Muscle layer of duodenum (tissue), 2 donors: ENCODE data around the gene XPNPEP2.

Source experiments
- H3K27ac ChIP-seq: one replicate; pipeline ENCODE4 v1.7.0; 2013; ENCODE audit warnings: mild to moderate bottlenecking, low read length
- H3K27me3 ChIP-seq: one replicate; pipeline ENCODE4 v1.7.0; 2013; ENCODE audit warnings: low read depth, mild to moderate bottlenecking, control low read depth, low read length
- H3K36me3 ChIP-seq, 2 donors: one replicate each; pipeline ENCODE4 v1.7.0; 2013; ENCODE audit warnings: low read length in 2 of 2, control low read depth in 1 of 2, mild to moderate bottlenecking in 1 of 2; ENCODE audit not compliant: insufficient read depth in 2 of 2, control insufficient read depth in 1 of 2
- H3K4me1 ChIP-seq, 2 donors: one replicate each; pipeline ENCODE4 v1.7.0; 2013; ENCODE audit warnings: low read length in 2 of 2, mild to moderate bottlenecking in 2 of 2, control low read depth in 1 of 2, moderate library complexity in 1 of 2; ENCODE audit not compliant: insufficient read depth in 2 of 2, control insufficient read depth in 1 of 2
- H3K4me3 ChIP-seq, 2 donors: one replicate each; pipeline ENCODE4 v1.7.0; 2013; ENCODE audit warnings: low read length in 2 of 2, low read depth in 1 of 2, mild to moderate bottlenecking in 1 of 2
- H3K9me3 ChIP-seq, 2 donors: one replicate each; pipeline ENCODE4 v1.7.0; 2013; ENCODE audit warnings: low read length in 2 of 2, control low read depth in 1 of 2, mild to moderate bottlenecking in 1 of 2; ENCODE audit not compliant: control insufficient read depth in 1 of 2
- donor health status: healthy.

The XPNPEP2 gene

DNA sequence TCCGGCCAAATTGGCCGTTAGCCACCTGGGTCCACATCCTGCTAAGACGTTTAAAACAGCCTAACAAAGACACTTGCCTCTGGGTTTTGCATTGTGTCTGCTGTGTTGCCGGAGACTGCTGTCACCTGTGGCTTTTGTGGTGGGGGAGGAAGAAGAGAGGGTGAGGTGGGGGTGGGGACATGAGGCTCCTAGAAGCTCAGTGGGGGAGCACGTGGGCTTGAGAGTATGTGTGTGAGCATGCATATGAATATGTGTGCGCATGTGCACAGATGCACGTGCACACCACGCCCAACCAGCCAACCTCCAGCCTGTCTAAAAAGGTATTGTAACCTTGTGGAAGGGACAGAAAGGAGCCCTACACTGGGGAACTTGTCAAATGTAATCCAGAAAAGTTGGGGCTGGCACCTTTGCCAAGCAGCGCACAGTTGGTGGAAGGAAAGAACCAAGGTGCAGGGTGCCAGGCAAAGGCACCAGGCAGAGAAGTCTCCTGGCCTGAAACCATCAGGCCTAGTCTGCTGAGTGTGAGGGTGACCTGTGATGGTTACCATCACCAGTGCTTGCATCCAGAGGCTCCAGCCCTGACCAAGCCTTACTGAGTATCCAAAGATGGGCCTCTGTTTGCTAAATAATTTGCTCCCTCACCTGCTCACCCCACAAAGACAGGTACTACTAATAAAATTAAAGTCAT lies 30.8 kb downstream of the XPNPEP2 start:
- H3K27me3 ChIP-seq = no peaks in the 10 kb centered on the region
- H3K4me1 ChIP-seq = no peaks in the 10 kb centered on the region
- H3K4me3 ChIP-seq = no peak overlapping the region
- H3K9me3 ChIP-seq = no peaks in the 10 kb centered on the region
- H3K27ac ChIP-seq = no peak overlapping the region
- no peaks in the 10 kb centered on the region for H3K36me3 ChIP-seq

DNA sequence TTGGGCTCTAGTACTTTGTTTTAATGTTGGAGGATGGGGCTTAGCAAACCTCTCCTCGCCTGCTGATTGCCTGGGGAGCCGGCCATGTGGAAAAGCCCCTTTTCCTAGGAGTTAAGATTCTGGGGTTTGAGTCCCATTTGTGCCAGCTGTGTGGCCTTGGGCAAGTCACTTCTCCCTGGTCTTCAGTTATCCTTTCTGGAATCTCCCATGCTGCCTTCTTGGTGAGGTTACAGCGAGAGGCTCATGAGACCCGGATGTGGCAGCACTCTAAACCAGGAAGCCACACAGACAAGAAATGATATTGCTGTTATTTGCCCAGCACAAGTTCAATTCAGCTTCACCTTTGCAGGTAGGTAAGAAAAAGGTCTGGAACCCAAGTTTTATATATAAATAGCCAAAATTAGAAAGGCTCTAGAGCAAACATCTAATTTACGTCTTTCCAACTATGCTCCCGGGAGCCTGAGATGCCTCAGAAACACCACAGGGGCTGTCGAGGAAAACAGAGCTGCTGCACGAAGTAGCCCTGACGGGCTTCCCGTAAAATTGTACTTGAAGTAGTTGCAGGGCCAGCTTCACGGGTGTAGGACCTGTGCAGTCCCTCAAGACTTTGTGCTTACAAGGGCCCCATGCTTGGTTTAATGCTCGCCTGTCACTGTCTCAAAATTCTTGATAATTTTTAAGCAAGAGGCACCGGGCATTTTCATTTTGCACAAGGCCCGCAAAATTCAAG lies 32.7 kb downstream of the XPNPEP2 start:
- no peak overlapping the region for H3K4me3 ChIP-seq
- H3K27ac ChIP-seq = no peak overlapping the region
- no peaks in the 10 kb centered on the region for H3K9me3 ChIP-seq
- H3K27me3 ChIP-seq = no peaks in the 10 kb centered on the region
- H3K4me1 ChIP-seq = no peaks in the 10 kb centered on the region
- H3K36me3 ChIP-seq = no peaks in the 10 kb centered on the region

GRCh38 chrX:129772796-129773431 lies 34.1 kb downstream of the XPNPEP2 start:
- no peaks in the 10 kb centered on the region for H3K36me3 ChIP-seq
- peak overlapping the region; percentile 75 for H3K27ac ChIP-seq
- H3K4me3 ChIP-seq = no peak overlapping the region
- H3K27me3 ChIP-seq = no peaks in the 10 kb centered on the region
- no peaks in the 10 kb centered on the region for H3K9me3 ChIP-seq
- peaks cover 0 to 5% of the 10 kb centered on the region in 2 donors for H3K4me1 ChIP-seq

DNA sequence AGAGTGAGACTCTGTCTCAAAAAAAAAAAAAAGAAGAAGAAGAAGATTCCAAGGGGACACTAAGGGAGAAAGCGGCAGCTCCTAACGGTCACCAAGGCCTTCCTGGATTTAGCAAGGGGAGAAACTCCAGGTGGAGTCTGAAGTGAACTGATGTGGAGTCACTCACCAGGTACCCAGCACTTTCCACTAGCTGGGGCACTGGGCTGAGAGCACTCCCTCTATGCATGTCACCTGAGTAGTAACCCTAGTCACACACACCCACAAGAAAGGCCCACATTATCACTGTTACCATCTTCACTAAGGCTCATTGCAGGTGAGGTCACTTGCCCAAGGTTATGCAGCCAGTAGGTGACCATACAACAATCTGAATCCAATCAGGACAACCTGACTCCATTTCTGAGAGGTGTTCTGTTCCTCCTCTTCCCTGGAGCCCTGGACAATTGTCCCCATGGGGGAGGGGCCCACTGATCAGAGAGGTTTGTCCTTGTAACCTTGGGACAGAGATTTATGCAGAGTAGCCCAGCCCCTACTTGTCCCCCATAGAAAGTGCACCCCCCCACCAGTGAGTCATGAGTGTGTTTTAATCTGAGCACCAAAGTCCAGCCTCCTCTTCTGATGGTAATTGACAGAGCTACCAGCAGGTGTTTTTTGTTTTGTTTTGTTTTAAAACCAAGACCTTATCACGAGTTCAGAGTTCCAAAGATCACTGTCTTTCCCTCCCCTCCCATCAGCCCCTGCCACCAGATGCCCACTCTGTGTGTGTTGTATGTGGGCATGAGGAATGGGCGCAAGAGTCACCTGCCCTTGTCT lies 35.1 kb downstream of the XPNPEP2 start:
- Histone ChIP-seq H3K4me1 (peaks cover 0 to 5% of the 10 kb centered on the region in 2 donors), H3K27ac (peak overlapping the region; percentile 75), H3K4me3 (no peak overlapping the region), H3K9me3 (no peaks in the 10 kb centered on the region), H3K36me3 (no peaks in the 10 kb centered on the region), H3K27me3 (no peaks in the 10 kb centered on the region)

DNA sequence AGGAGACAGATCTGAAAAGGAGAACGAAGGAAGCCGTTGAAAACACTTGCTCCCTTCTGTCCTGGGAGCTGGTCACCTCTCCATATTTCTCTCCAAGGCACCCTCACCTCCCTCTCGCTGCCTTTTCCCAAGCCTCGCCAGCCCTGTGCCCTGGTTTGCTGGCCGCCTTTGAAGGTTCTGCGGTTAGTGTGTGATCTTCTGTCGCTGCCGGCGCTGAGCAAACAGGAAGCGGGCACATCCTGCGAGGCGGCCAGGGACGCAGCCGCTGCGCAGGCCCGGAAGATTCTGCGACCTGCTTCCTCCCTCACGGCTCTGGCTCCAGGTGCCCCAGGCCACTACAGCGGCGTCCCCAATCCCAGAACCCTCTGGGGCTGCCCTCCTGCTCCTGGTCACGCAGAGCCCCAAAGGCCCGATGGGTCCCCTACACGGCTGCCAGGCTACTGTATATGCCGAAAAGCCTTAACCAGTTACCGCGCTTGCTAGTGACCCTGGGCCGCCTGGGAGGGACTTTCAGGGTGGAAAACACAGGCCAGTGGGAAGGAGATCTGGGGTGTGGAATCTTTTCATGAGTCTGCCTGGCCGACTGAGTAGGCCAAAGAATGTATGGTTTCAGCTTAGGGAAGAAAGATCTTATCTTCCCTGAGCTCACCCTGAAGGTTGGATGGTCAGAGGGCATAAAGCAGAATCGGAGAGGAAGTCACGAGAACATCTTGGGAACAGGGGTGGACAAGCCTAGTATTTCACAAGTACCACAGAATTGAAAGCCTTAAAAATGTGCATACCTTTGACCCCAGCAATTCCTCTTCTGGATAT lies 38.6 kb downstream of the XPNPEP2 start:
- Histone ChIP-seq H3K9me3 (no peaks in the 10 kb centered on the region), H3K4me3 (no peak overlapping the region), H3K4me1 (peaks cover 0 to 5% of the 10 kb centered on the region in 2 donors), H3K36me3 (no peaks in the 10 kb centered on the region), H3K27me3 (no peaks in the 10 kb centered on the region), H3K27ac (peak overlapping the region; percentile 72)

- H3K27ac ChIP-seq = no peak overlapping the region
Observed at GRCh38 chrX:129779086-129779672, 40.4 kb downstream of the XPNPEP2 start.

GRCh38 chrX:129779747-129780146 lies 41.0 kb downstream of the XPNPEP2 start, which contains the start of gene SASH3:
TSS of gene SASH3 (plus strand) at chrX:129779949. CDS start at chrX:129780098, 149 bp downstream.
- H3K27ac ChIP-seq = peak within 1 kb of the TSS; percentile 67
- peaks cover 0 to 5% of the 10 kb centered on the region in 2 donors for H3K4me1 ChIP-seq
- peak within 1 kb of the TSS; percentile 37 to 39 for H3K4me3 ChIP-seq

More at GRCh38 chrX:129779086-129779672, 40.4 kb downstream of the XPNPEP2 start:
- peaks cover 0 to 5% of the 10 kb centered on the region in 2 donors for H3K4me1 ChIP-seq
- H3K9me3 ChIP-seq = no peaks in the 10 kb centered on the region
- H3K27me3 ChIP-seq = no peaks in the 10 kb centered on the region
- H3K36me3 ChIP-seq = no peaks in the 10 kb centered on the region
- no peak overlapping the region for H3K4me3 ChIP-seq

GRCh38 chrX:129780441-129781105 lies 41.8 kb downstream of the XPNPEP2 start:
- H3K27me3 ChIP-seq = no peaks in the 10 kb centered on the region
- peak overlapping the region; percentile 67 for H3K27ac ChIP-seq
- no peaks in the 10 kb centered on the region for H3K36me3 ChIP-seq
- H3K4me3 ChIP-seq = peak overlapping the region; percentile 37 to 39
- peaks cover 0 to 5% of the 10 kb centered on the region in 2 donors for H3K4me1 ChIP-seq
- no peaks in the 10 kb centered on the region for H3K9me3 ChIP-seq

More at GRCh38 chrX:129779747-129780146, 41.0 kb downstream of the XPNPEP2 start, which contains the start of gene SASH3:
- H3K36me3 ChIP-seq = no peaks in the 10 kb centered on the region
- no peaks in the 10 kb centered on the region for H3K9me3 ChIP-seq
- no peaks in the 10 kb centered on the region for H3K27me3 ChIP-seq

DNA sequence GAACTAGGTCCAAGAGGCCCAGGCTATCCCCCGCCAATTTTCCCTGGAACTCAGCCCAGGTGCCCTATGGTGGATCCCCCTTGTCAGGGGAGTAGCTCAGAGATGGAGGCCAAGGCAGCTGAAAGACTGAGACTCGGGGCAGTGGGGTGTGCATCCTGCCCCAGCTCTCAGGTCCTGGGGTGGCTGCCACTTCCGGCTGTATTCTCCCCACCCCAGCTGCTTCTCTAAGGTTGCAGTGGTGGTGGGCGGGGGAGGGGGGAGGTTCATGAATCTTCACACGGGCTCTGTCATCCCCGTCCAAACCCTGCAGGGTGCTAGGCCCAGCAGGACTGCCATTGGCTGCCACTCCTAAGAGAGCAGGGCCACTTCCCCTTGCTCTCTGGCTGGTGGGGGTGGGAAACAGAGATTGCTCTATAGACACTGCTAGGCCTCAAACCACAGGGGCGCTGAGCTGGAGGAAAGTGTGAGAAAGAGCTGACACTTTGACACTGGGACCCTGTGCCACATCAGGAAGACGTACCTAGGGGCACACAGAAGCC lies 42.4 kb downstream of the XPNPEP2 start:
- peaks cover 0 to 5% of the 10 kb centered on the region in 2 donors for H3K4me1 ChIP-seq
- H3K36me3 ChIP-seq = no peaks in the 10 kb centered on the region
- H3K27ac ChIP-seq = peak overlapping the region; percentile 67
- H3K4me3 ChIP-seq = peak overlapping the region; percentile 37 to 39
- H3K9me3 ChIP-seq = no peaks in the 10 kb centered on the region
- no peaks in the 10 kb centered on the region for H3K27me3 ChIP-seq
